ENCODE results near the gene FTH1. TPM values are rescaled to one million over a fixed set of nuclear protein-coding genes. Genes with fewer than 3 reads are reported as not detected.

Gene FTH1
- total and polyA plus RNA-seq, 2 of the 8 experiments (the other 6 are each of a cell fraction or from before 2014, with no cell fraction given) = 1,153 to 1,461 TPM

- CTCF ChIA-PET (ENCODE audit: partially characterized antibody) = interaction anchor here (1.7 to 6.0 kb wide), 5 partner anchors 13 to 149 kb away, joined by 3 to 38 read pairs (median 16); no protein-coding TSS in a partner anchor
- H2AFZ ChIP-seq (ENCODE audit: low read length) = no peak overlapping the region
- peaks cover 2% of the 10 kb centered on the region for H3K79me1 ChIP-seq (ENCODE audit: low read depth, low read length)
- H4K20me1 ChIP-seq (replicated peaks in 1 of 2; ENCODE audit: control insufficient read depth in 1 of 2, insufficient read depth in 2 of 2, low read length in 2 of 2) = peaks cover 0 to 4% of the 10 kb centered on the region in 2 experiments
- no peaks in the 10 kb centered on the region for H3K9me3 ChIP-seq (ENCODE audit: insufficient read depth in 2 of 2, low read depth in 1 of 2, low read length in 1 of 2)
- H2BK5ac ChIP-seq (ENCODE audit: low read depth, low read length) = no peak overlapping the region
- H3K4me2 ChIP-seq (ENCODE audit: insufficient read depth in 1 of 2, low read depth in 2 of 2, low read length in 2 of 2) = no peak overlapping the region
- no peak overlapping the region for H3K4ac ChIP-seq (replicated peaks; ENCODE audit: insufficient read length, low read depth, low read length)
- 34% methylated on average over 2 of the region's 2 CpGs; no CpG with 5 or more reads in 1 of the 2 experiments for WGBS, 2 experiments (ENCODE audit: extremely low coverage in 1 of 2, insufficient coverage in 1 of 2, insufficient read length in 1 of 2, insufficient replicate concordance in 2 of 2, low coverage in 1 of 2, low lambda C conversion rate in 2 of 2, missing lambda C conversion rate in 1 of 2)
- no peak overlapping the region for H4K8ac ChIP-seq (ENCODE audit: extremely low read depth, insufficient read depth, low read length)
- H2AK5ac ChIP-seq (ENCODE audit: low read depth, low read length) = no peak overlapping the region
- peaks cover 0 to 8% (median 2%) of the 10 kb centered on the region in 4 experiments; a peak in 4 of 7 replicates for H3K27me3 ChIP-seq (replicated peaks in 1 of 4; ENCODE audit: control insufficient read depth in 3 of 4, extremely low read depth in 1 of 4, insufficient read depth in 3 of 4, low read length in 3 of 4)
- no peak overlapping the region for H2BK20ac ChIP-seq (ENCODE audit: low read length)
- H3K18ac ChIP-seq (ENCODE audit: extremely low read depth, low read length) = no peak overlapping the region
- no peak overlapping the region for H2BK15ac ChIP-seq (ENCODE audit: low read length)
- DNase-seq (ENCODE audit: low read depth in 1 of 2, low spot score in 2 of 2) (no peak), FAIRE-seq (no peak)
- peaks cover 6 to 14% (median 12%) of the 10 kb centered on the region in 4 experiments; a peak in 6 of 8 replicates for H3K36me3 ChIP-seq (ENCODE audit: control insufficient read depth in 2 of 4, insufficient read depth in 4 of 4, low read length in 3 of 4)
- H4K5ac ChIP-seq (ENCODE audit: insufficient read length, low read depth, low read length) = no peak overlapping the region
- no peak overlapping the region; a peak in 1 of 7 replicates for H3K9ac ChIP-seq (replicated peaks in 1 of 4; ENCODE audit: extremely low read depth in 1 of 4, low read depth in 3 of 4, low read length in 3 of 4)
- no peak overlapping the region for H3K23ac ChIP-seq (ENCODE audit: insufficient read length)
- H3K27ac ChIP-seq (ENCODE audit: low read depth, low read length) = no peak overlapping the region
- H2BK12ac ChIP-seq (ENCODE audit: low read depth, low read length) = 0 out of 2 replicates have a peak overlapping the region, but pooled peaks have one; percentile 2
- H3K23me2 ChIP-seq (ENCODE audit: low read depth, low read length) = peaks cover 2% of the 10 kb centered on the region; the same call in 1 of the 2 replicates
- POLR2A ChIA-PET (ENCODE audit: partially characterized antibody) = interaction anchor here (1.2 to 25.7 kb wide), 4 partner anchors 1 to 89 kb away, joined by 3 to 458 read pairs (median 230); partner anchors contain the start of genes BEST1 and FTH1
- peaks cover 0 to 4% (median 3%) of the 10 kb centered on the region in 4 experiments; a peak in 5 of 7 replicates for H3K4me1 ChIP-seq (replicated peaks in 1 of 4; ENCODE audit: control insufficient read depth in 3 of 4, insufficient read depth in 4 of 4, low read length in 3 of 4)
- TF ChIP-seq GTF2F1 (IDR thresholded peaks at IDR 0.05; ENCODE audit: borderline replicate concordance, low read depth, low read length) = no peak
- TF ChIP-seq CTCF (IDR thresholded peaks at IDR 0.05; ENCODE audit: control extremely low read depth in 1 of 3, insufficient read depth in 1 of 3, low read depth in 1 of 3, low read length in 3 of 3) = peak in 1 of 3 experiments; percentile 1; a peak in 1 of 4 replicates
- H3K79me2 ChIP-seq (ENCODE audit: control insufficient read depth in 1 of 2, insufficient read depth in 2 of 2, low read length in 2 of 2) = no peaks in the 10 kb centered on the region
- H3K14ac ChIP-seq (ENCODE audit: insufficient read length) = no peak overlapping the region
- no peak overlapping the region for H3K4me3 ChIP-seq (ENCODE audit: extremely low read depth in 1 of 4, insufficient read depth in 2 of 4, low read depth in 3 of 4, low read length in 4 of 4)
- no peak overlapping the region for H2BK120ac ChIP-seq (replicated peaks; ENCODE audit: low read depth, low read length)
- no peak overlapping the region for H3K56ac ChIP-seq (replicated peaks; ENCODE audit: insufficient read length, low read depth, low read length)
- H4K91ac ChIP-seq (replicated peaks; ENCODE audit: insufficient read length, low read length) = no peak overlapping the region
Observed at GRCh38 chr11:61959114-61959513, 8.3 kb downstream of the FTH1 start.

Data from H1 (cell line).